NCI-H446 treated with DMSO at 0.1 percent for 48 hours (cell line): ENCODE measurements around the gene PACS1.
"Not testable (repeated sequence)": the region's sequence is repeated elsewhere in the genome, so short reads cannot be mapped to it uniquely, and the experiment has no call there.

Experiments
- DNase-seq: peaks from one replicate; lab custom pipeline; 2025; lab: John Stamatoyannopoulos, UW

Gene PACS1

GRCh38 chr11:66111158-66111557 is 41.1 kb downstream of the PACS1 start:
- DNase-seq = no peak

- no peak for DNase-seq
Measured at GRCh38 chr11:66112041-66112491, 42.0 kb downstream of the PACS1 start.

GRCh38 chr11:66112601-66113499 is 42.8 kb downstream of the PACS1 start:
- no peak for DNase-seq

GRCh38 chr11:66114957-66115356 is 44.9 kb downstream of the PACS1 start:
- not testable (repeated sequence) for DNase-seq

- DNase-seq = no peak
Measured at GRCh38 chr11:66115638-66116301, 45.7 kb downstream of the PACS1 start.

GRCh38 chr11:66116576-66117361 is 46.7 kb downstream of the PACS1 start:
- no peak for DNase-seq

- DNase-seq = no peak
Measured at GRCh38 chr11:66118847-66119246, 48.8 kb downstream of the PACS1 start.

- DNase-seq = no peak
Measured at GRCh38 chr11:66119348-66120133, 49.5 kb downstream of the PACS1 start.

GRCh38 chr11:66121466-66121865 is 51.4 kb downstream of the PACS1 start:
- no peak for DNase-seq

- no peak for DNase-seq
Measured at GRCh38 chr11:66123902-66124301, 53.8 kb downstream of the PACS1 start.

- no peak for DNase-seq
Measured at GRCh38 chr11:66124564-66124963, 54.5 kb downstream of the PACS1 start.

- DNase-seq = no peak
Measured at GRCh38 chr11:66126064-66126463, 56.0 kb downstream of the PACS1 start.

GRCh38 chr11:66126808-66127555 is 56.9 kb downstream of the PACS1 start:
- DNase-seq = no peak

GRCh38 chr11:66130978-66131377 is 60.9 kb downstream of the PACS1 start:
- DNase-seq = no peak

GRCh38 chr11:66131937-66132632 is 62.0 kb downstream of the PACS1 start:
- no peak for DNase-seq

- DNase-seq = peak; percentile 77
Measured at GRCh38 chr11:66133216-66133775, 63.2 kb downstream of the PACS1 start.

GRCh38 chr11:66136752-66137123 is 66.7 kb downstream of the PACS1 start:
- no peak for DNase-seq

- DNase-seq = no peak
Measured at GRCh38 chr11:66139817-66140404, 69.8 kb downstream of the PACS1 start.
